Measurements from ENCODE around the gene MEIS1.

The MEIS1 gene

GRCh38 chr2:66570471-66570870 lies 135.5 kb downstream of the MEIS1 start:
- no peak for TF ChIP-seq CTCF (IDR thresholded peaks at IDR 0.05)

DNA sequence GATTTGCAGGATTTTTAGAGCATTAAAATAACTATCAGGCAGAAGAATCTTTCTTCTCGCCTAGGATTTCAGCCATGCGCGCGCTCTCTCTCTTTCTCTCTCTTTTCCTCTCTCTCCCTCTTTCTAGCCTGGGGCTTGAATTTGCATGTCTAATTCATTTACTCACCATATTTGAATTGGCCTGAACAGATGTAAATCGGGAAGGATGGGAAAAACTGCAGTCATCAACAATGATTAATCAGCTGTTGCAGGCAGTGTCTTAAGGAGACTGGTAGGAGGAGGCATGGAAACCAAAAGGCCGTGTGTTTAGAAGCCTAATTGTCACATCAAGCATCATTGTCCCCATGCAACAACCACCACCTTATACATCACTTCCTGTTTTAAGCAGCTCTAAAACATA lies 137.0 kb downstream of the MEIS1 start:
- TF ChIP-seq CTCF (IDR thresholded peaks at IDR 0.05) = no peak

GRCh38 chr2:66572391-66572790 lies 137.5 kb downstream of the MEIS1 start:
- no peak for TF ChIP-seq CTCF (IDR thresholded peaks at IDR 0.05)

DNA sequence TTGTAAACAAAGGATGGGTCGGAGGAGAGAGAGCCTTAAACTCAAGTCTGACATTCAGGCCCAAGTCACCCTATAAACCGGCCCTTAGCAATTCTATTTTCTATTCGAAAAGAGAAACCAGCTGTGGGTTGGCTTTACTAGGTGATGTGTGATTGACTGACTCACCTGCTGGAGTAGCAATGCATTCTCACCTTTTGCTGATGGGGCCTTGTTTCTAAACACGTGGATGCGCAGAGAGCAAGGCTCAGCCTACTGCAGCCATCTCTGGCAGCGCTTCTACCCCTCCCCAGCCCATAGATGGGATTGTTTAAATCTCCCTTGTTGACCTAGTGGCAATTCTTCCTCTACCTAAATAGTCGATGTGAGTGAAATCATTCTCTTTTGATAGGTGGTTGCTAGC lies 138.5 kb downstream of the MEIS1 start:
- no peak for TF ChIP-seq CTCF (IDR thresholded peaks at IDR 0.05)

DNA sequence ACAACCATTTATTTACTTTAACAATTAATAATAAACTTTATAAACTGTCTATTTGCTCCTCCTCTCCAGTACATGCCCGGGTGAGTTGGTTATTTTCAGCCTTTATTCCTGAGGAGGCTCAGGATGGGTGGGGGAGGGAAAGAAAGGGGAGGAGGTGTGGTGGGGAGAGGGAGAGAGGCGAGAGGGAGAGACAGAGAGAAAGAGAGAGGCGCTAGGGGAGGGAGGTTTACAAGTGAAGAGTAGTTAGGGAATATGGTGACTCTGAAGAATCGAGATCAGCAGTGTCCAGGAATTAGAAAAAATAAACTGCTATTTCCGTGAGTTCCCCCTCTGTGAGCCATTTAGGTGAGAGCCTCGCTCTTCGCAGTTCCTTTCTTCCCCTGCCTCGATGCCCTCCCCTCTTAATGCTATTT lies 138.9 kb downstream of the MEIS1 start:
- no peak for TF ChIP-seq CTCF (IDR thresholded peaks at IDR 0.05)

DNA sequence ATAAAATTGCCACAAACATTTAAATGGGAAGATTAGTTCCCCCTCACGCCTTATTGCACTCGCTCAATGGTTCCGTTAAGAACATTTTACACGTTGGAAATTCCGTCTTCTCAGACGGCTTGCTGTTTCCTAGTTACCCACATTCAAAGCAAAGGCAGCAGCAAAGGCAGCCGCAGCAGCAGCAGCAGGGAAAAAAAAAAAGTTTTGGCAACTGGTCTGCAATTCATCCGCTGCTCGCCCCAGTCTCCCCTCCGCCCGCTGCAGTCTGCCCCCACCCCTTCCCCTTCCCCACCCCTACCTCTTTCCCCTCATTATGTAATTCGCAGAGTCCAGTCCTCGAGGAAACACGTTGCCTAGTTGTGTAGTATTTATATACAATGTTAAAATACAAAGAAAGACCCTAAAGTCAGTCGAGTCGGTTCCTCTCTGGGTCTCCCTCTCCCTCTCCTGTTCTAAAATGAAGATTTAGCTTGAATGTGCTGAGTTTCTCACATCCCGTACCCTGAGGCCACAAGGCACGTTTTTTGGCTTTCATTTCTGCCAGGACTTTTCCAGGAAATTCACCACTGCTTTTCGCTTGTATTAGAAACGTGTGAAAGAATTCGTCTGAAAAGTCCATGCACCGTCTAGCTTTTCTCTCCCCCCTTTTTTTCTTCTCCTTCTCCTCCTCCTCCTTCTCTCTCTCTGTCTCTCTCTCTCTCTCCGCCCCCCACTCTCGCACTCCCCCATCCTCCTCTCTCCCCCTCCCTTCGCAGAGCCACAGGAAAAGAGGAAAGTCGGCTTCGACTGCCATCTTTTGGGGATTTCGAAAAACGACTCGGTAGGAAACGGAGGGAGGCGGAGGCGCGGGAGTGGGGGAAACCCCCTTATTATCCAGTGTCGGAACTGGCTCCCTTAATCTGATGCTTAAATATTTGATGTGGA lies 140.0 kb downstream of the MEIS1 start:
- peak; percentile 51 for TF ChIP-seq CTCF (IDR thresholded peaks at IDR 0.05)

- TF ChIP-seq CTCF (IDR thresholded peaks at IDR 0.05) = no peak
These were observed 140.8 kb downstream of the MEIS1 start for GRCh38 chr2:66575625-66576310.

All from LNCAP (cell line).